ENCODE data around the gene CTNNB1. TPM values are rescaled to one million over a fixed set of nuclear protein-coding genes. Genes with fewer than 3 reads are reported as not detected.

Gene CTNNB1
- total and polyA plus RNA-seq, 5 donors from 2014 or later: 46.6 to 177 (median 47.9) TPM

- Histone ChIP-seq H3K27ac (ENCODE audit: insufficient read depth, low read length, poor library complexity, severe bottlenecking) (no peak overlapping the region), H3K9me3 (ENCODE audit: control insufficient read depth in 2 of 2, low read length in 2 of 2) (no peaks in the 10 kb centered on the region), H3K4me3 (ENCODE audit: low read depth, low read length) (no peak overlapping the region), H3K27me3 (ENCODE audit: control insufficient read depth, insufficient read depth, low read length) (no peaks in the 10 kb centered on the region), H3K36me3 (ENCODE audit: control insufficient read depth, insufficient read depth, low read length) (no peaks in the 10 kb centered on the region), H3K4me1 (ENCODE audit: control insufficient read depth, insufficient read depth, low read length, poor library complexity, severe bottlenecking) (peaks cover 48% of the 10 kb centered on the region)
- H3K4me3 Mint-ChIP-seq: no peak overlapping the region
- peaks cover 0 to 2% (median 0%) of the 10 kb centered on the region in 7 donors for H3K9me3 Mint-ChIP-seq
- DNase-seq (no peak), ATAC-seq (ENCODE audit: low read depth in 2 of 2) (no peak)
- no peak overlapping the region for H3K27ac Mint-ChIP-seq
- no peaks in the 10 kb centered on the region for H3K27me3 Mint-ChIP-seq
- H3K36me3 Mint-ChIP-seq: peaks cover 14% of the 10 kb centered on the region
- H3K4me1 Mint-ChIP-seq: peaks cover 67 to 86% (median 80%) of the 10 kb centered on the region in 4 donors
Observed at GRCh38 chr3:41209646-41210045, 10.3 kb downstream of the CTNNB1 start.

- peaks cover 55% of the 10 kb centered on the region for H3K4me1 ChIP-seq (ENCODE audit: control insufficient read depth, insufficient read depth, low read length, poor library complexity, severe bottlenecking)
Observed at GRCh38 chr3:41210966-41211365, 11.7 kb downstream of the CTNNB1 start.

GRCh38 chr3:41212088-41212487 lies 12.8 kb downstream of the CTNNB1 start:
- no peaks in the 10 kb centered on the region for H3K9me3 ChIP-seq (ENCODE audit: control insufficient read depth in 2 of 2, low read length in 2 of 2)
- peak overlapping the region in 3 of 4 donors; percentile 5 to 81 (median 33) for H3K4me3 Mint-ChIP-seq
- no peaks in the 10 kb centered on the region for H3K27me3 Mint-ChIP-seq
- peak overlapping the region; percentile 20 for H3K4me3 ChIP-seq (ENCODE audit: low read depth, low read length)
- H3K27me3 ChIP-seq (ENCODE audit: control insufficient read depth, insufficient read depth, low read length): no peaks in the 10 kb centered on the region
- H3K36me3 ChIP-seq (ENCODE audit: control insufficient read depth, insufficient read depth, low read length): no peaks in the 10 kb centered on the region
- no peak for ATAC-seq (ENCODE audit: low read depth in 2 of 2)
- H3K27ac ChIP-seq (ENCODE audit: insufficient read depth, low read length, poor library complexity, severe bottlenecking): no peak overlapping the region
- peaks cover 69 to 84% (median 77%) of the 10 kb centered on the region in 4 donors for H3K4me1 Mint-ChIP-seq
- DNase-seq: no peak
- peaks cover 50% of the 10 kb centered on the region for H3K4me1 ChIP-seq (ENCODE audit: control insufficient read depth, insufficient read depth, low read length, poor library complexity, severe bottlenecking)
- peaks cover 14% of the 10 kb centered on the region for H3K36me3 Mint-ChIP-seq
- H3K9me3 Mint-ChIP-seq: peaks cover 0 to 2% (median 0%) of the 10 kb centered on the region in 7 donors
- no peak overlapping the region for H3K27ac Mint-ChIP-seq

More at GRCh38 chr3:41210966-41211365, 11.7 kb downstream of the CTNNB1 start:
- no peaks in the 10 kb centered on the region for H3K9me3 ChIP-seq (ENCODE audit: control insufficient read depth in 2 of 2, low read length in 2 of 2)
- H3K27me3 Mint-ChIP-seq: no peaks in the 10 kb centered on the region
- peaks cover 14% of the 10 kb centered on the region for H3K36me3 Mint-ChIP-seq
- ATAC-seq (ENCODE audit: low read depth in 2 of 2): no peak
- peaks cover 70 to 85% (median 79%) of the 10 kb centered on the region in 4 donors for H3K4me1 Mint-ChIP-seq
- H3K4me3 Mint-ChIP-seq: peak overlapping the region in 1 of 4 donors; percentile 14
- H3K36me3 ChIP-seq (ENCODE audit: control insufficient read depth, insufficient read depth, low read length): no peaks in the 10 kb centered on the region
- H3K27ac Mint-ChIP-seq: no peak overlapping the region
- no peak overlapping the region for H3K4me3 ChIP-seq (ENCODE audit: low read depth, low read length)
- H3K27ac ChIP-seq (ENCODE audit: insufficient read depth, low read length, poor library complexity, severe bottlenecking): no peak overlapping the region
- H3K27me3 ChIP-seq (ENCODE audit: control insufficient read depth, insufficient read depth, low read length): no peaks in the 10 kb centered on the region
- peaks cover 0 to 2% (median 0%) of the 10 kb centered on the region in 7 donors for H3K9me3 Mint-ChIP-seq
- DNase-seq: no peak

GRCh38 chr3:41213588-41213987 lies 14.3 kb downstream of the CTNNB1 start:
- no peak overlapping the region for H3K27ac ChIP-seq (ENCODE audit: insufficient read depth, low read length, poor library complexity, severe bottlenecking)
- no peaks in the 10 kb centered on the region for H3K9me3 ChIP-seq (ENCODE audit: control insufficient read depth in 2 of 2, low read length in 2 of 2)
- peaks cover 10% of the 10 kb centered on the region for H3K36me3 Mint-ChIP-seq
- H3K9me3 Mint-ChIP-seq: peaks cover 0 to 2% (median 0%) of the 10 kb centered on the region in 7 donors
- peak overlapping the region; percentile 22 for H3K4me3 ChIP-seq (ENCODE audit: low read depth, low read length)
- no peaks in the 10 kb centered on the region for H3K36me3 ChIP-seq (ENCODE audit: control insufficient read depth, insufficient read depth, low read length)
- no peaks in the 10 kb centered on the region for H3K27me3 Mint-ChIP-seq
- no peaks in the 10 kb centered on the region for H3K27me3 ChIP-seq (ENCODE audit: control insufficient read depth, insufficient read depth, low read length)
- ATAC-seq (ENCODE audit: low read depth in 2 of 2): no peak
- peaks cover 63 to 84% (median 76%) of the 10 kb centered on the region in 4 donors for H3K4me1 Mint-ChIP-seq
- peak overlapping the region in 1 of 3 donors; percentile 86 for H3K27ac Mint-ChIP-seq
- H3K4me3 Mint-ChIP-seq: peak overlapping the region; percentile 43 to 82 (median 58)
- H3K4me1 ChIP-seq (ENCODE audit: control insufficient read depth, insufficient read depth, low read length, poor library complexity, severe bottlenecking): peaks cover 52% of the 10 kb centered on the region
- DNase-seq: no peak

- peak overlapping the region; percentile 52 for H3K4me3 ChIP-seq (ENCODE audit: low read depth, low read length)
- no peaks in the 10 kb centered on the region for H3K36me3 ChIP-seq (ENCODE audit: control insufficient read depth, insufficient read depth, low read length)
- H3K27me3 ChIP-seq (ENCODE audit: control insufficient read depth, insufficient read depth, low read length): no peaks in the 10 kb centered on the region
- Mint-ChIP-seq H3K27me3 (no peaks in the 10 kb centered on the region), H3K4me1 (peaks cover 68 to 93% (median 85%) of the 10 kb centered on the region in 4 donors), H3K36me3 (no peaks in the 10 kb centered on the region), H3K9me3 (no peaks in the 10 kb centered on the region), H3K4me3 (peak overlapping the region in 2 of 4 donors; percentile 79), H3K27ac (no peak overlapping the region)
- DNase-seq (no peak), ATAC-seq (ENCODE audit: low read depth in 2 of 2) (no peak)
- H3K4me1 ChIP-seq (ENCODE audit: control insufficient read depth, insufficient read depth, low read length, poor library complexity, severe bottlenecking): peaks cover 76% of the 10 kb centered on the region
- H3K9me3 ChIP-seq (ENCODE audit: control insufficient read depth in 2 of 2, low read length in 2 of 2): no peaks in the 10 kb centered on the region
- H3K27ac ChIP-seq (ENCODE audit: insufficient read depth, low read length, poor library complexity, severe bottlenecking): no peak overlapping the region
Observed at GRCh38 chr3:41216422-41216821, 17.1 kb downstream of the CTNNB1 start.

- peaks cover 76% of the 10 kb centered on the region for H3K4me1 ChIP-seq (ENCODE audit: control insufficient read depth, insufficient read depth, low read length, poor library complexity, severe bottlenecking)
- Mint-ChIP-seq H3K9me3 (no peaks in the 10 kb centered on the region), H3K4me1 (peaks cover 68 to 93% (median 85%) of the 10 kb centered on the region in 4 donors), H3K36me3 (no peaks in the 10 kb centered on the region), H3K27me3 (no peaks in the 10 kb centered on the region), H3K27ac (peak overlapping the region in 1 of 3 donors; percentile 51), H3K4me3 (peak overlapping the region; percentile 1 to 79 (median 66))
- DNase-seq (no peak), ATAC-seq (ENCODE audit: low read depth in 2 of 2) (no peak)
- H3K27me3 ChIP-seq (ENCODE audit: control insufficient read depth, insufficient read depth, low read length): no peaks in the 10 kb centered on the region
- H3K4me3 ChIP-seq (ENCODE audit: low read depth, low read length): peak overlapping the region; percentile 52
- H3K36me3 ChIP-seq (ENCODE audit: control insufficient read depth, insufficient read depth, low read length): no peaks in the 10 kb centered on the region
- H3K9me3 ChIP-seq (ENCODE audit: control insufficient read depth in 2 of 2, low read length in 2 of 2): no peaks in the 10 kb centered on the region
- H3K27ac ChIP-seq (ENCODE audit: insufficient read depth, low read length, poor library complexity, severe bottlenecking): no peak overlapping the region
Observed at GRCh38 chr3:41216993-41217392, 17.7 kb downstream of the CTNNB1 start.

GRCh38 chr3:41219424-41219823 lies 20.1 kb downstream of the CTNNB1 start:
- Mint-ChIP-seq H3K4me3 (peak overlapping the region in 3 of 4 donors; percentile 32 to 42 (median 42)), H3K36me3 (no peaks in the 10 kb centered on the region), H3K4me1 (peaks cover 55 to 81% (median 71%) of the 10 kb centered on the region in 4 donors), H3K27me3 (no peaks in the 10 kb centered on the region), H3K27ac (peak overlapping the region in 1 of 3 donors; percentile 12), H3K9me3 (no peaks in the 10 kb centered on the region)
- H3K27ac ChIP-seq (ENCODE audit: insufficient read depth, low read length, poor library complexity, severe bottlenecking): no peak overlapping the region
- no peak for DNase-seq
- H3K27me3 ChIP-seq (ENCODE audit: control insufficient read depth, insufficient read depth, low read length): no peaks in the 10 kb centered on the region
- H3K9me3 ChIP-seq (ENCODE audit: control insufficient read depth in 2 of 2, low read length in 2 of 2): no peaks in the 10 kb centered on the region
- H3K4me1 ChIP-seq (ENCODE audit: control insufficient read depth, insufficient read depth, low read length, poor library complexity, severe bottlenecking): peaks cover 68% of the 10 kb centered on the region
- H3K4me3 ChIP-seq (ENCODE audit: low read depth, low read length): peak overlapping the region; percentile 39
- H3K36me3 ChIP-seq (ENCODE audit: control insufficient read depth, insufficient read depth, low read length): peaks cover 8% of the 10 kb centered on the region
- no peak for ATAC-seq (ENCODE audit: low read depth in 2 of 2)

Data from CD4-positive, CD25-positive, alpha-beta regulatory T cell (primary cell).